Stimulated activated CD8-positive, alpha-beta memory T cell treated with anti-CD3 and anti-CD28 coated beads, Interleukin-15, amount 100 ng/mL, for 4 hours (primary cell): ENCODE results near the gene SOAT1.
"Not testable (repeated sequence)": the region's sequence is repeated elsewhere in the genome, so short reads cannot be mapped to it uniquely, and the experiment has no call there.

Experiments used
- DNase-seq, 2 donors: peaks; one replicate each; pipeline ENCODE4 v3.0.0-alpha.2; 2020; ENCODE audit warnings: low read depth in 2 of 2

The SOAT1 gene

DNA sequence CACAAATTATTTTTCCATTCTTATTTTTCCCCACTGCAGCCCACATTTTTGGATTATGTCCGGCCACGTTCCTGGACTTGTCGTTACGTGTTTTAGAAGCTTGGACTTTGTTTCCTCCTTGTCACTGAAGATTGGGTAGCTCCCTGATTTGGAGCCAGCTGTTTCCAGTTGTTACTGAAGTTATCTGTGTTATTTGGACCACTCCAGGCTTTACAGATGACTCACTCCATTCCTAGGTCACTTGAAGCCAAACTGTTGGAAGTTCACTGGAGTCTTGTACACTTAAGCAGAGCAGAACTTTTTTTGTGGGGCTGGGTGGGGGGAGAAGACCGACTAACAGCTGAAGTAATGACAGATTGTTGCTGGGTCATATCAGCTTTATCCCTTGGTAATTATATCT lies 59.9 kb downstream of the SOAT1 start:
- no peak for DNase-seq

DNA sequence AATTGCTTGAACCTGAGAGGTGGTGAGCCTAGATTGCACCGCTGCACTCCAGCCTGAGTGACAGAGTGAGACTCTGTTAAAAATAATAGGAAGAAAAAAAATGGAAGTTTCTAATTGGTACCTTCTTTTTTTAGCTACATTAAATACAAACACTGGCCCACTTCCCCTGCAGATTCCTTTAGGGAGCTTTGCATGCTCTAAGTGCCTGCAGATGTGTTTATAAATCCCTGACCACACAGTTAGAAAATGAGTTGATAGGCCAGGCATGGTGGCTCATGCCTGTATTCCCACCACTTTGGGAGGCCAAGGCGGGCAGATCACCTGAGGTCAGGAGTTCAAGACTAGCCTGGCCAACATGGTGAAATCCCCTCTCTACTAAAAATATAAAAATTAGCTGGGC lies 68.0 kb downstream of the SOAT1 start:
- not testable (repeated sequence) for DNase-seq

DNA sequence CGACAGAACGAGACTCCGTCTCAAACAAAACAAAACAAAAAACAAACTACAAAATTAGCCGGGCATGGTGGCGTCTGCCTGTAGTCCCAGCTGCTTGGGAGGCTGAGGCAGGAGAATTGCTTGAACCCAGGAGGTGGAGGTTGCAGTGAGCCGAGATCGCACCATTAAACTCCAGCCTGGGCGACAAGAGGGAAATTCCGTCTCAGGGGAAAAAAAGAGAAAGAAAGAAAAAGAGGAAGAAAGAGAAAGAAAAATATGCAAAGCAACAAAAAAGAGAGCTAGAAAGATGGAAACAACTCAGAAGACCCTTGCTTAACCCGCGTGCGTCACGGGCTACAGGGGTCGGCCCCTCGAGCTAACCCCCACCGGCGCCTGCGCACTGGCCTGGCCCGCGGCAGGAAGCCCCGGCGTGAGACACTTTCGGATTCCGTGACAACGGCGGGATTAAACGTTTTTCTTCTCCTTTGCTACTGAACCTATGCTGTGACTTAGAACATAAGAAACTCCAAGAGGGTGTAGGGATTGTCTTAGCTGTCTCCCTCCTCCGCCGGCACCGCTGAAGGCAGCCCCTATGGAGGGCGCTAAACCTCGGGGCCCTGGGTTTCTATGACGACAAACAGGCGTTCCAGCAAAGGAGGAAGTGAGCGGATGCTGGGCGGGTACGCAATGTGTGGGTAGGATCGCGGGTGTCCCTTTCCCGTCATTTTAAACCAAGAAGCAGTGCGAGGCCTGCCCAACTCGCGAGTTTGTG lies 71.9 kb downstream of the SOAT1 start, which contains the start of gene AXDND1:
Gene AXDND1 (plus strand): TSS at position 630 of the 751 bp plus-strand sequence. CDS start 539 bp downstream, outside the sequence.
- DNase-seq = peak; percentile 76 to 82

DNA sequence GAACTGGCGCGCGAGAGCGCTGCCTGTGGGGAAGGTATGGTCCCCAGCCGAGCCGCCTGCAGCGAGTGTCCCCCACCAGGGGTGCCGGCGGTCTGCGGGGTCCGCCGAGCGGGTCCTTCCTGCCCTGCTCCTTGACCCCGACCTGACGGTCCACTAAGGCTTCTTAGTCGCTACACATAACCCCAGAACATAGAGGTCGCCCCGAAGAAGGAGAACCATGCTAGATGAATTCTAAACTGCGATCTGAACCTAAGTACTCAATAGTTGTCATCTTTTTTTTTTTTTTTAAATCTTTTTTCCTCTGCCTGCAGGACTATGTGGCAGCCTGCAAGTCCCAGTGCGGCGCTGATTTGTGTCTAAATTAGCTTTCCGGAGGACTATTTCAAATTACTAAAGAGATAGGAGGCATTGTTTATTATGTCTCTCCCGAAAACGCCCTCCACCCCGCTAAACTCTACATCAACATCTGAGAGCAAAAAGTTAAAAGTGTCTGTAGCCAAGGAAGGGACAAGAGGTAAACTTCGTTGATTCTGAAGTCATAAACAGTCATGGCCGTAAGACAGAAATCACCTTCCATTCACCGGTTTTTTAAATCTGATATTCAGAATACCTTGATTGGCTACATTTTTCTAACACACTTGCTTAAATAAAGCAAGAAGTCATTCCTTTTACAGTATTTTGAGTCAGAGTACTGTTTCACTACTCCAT lies 72.7 kb downstream of the SOAT1 start:
- DNase-seq = no peak

GRCh38 chr1:179369751-179370341 lies 76.2 kb downstream of the SOAT1 start:
- no peak for DNase-seq

- no peak for DNase-seq
These were observed 78.6 kb downstream of the SOAT1 start for GRCh38 chr1:179372160-179372559.

GRCh38 chr1:179376223-179376622 lies 82.6 kb downstream of the SOAT1 start:
- no peak for DNase-seq

GRCh38 chr1:179380299-179380698 lies 86.7 kb downstream of the SOAT1 start:
- DNase-seq = no peak

DNA sequence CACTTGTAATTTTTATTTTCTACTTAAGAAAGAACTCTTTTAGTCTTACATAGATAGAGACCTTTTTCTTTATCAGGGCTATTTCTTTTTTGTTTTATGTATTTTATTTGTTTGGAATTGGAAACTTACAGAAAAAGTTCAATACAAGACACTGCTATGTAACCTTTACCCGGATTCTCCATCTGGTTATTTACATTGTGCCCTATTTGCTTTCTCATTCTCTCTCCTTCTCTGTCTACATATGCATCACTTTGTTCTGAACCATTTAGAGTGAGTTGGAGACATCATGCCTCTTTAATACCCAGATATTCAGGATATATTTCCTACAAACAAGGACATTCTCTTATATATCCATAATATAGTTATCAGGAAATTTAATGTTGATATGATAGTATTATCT lies 90.4 kb downstream of the SOAT1 start:
- DNase-seq = no peak

- DNase-seq = no peak
These were observed 91.9 kb downstream of the SOAT1 start for GRCh38 chr1:179385510-179385909.

GRCh38 chr1:179393721-179394120 lies 100.1 kb downstream of the SOAT1 start:
- DNase-seq = no peak

GRCh38 chr1:179399399-179399798 lies 105.8 kb downstream of the SOAT1 start:
- DNase-seq = not testable (repeated sequence)
